NCI-H146 (cell line): ENCODE data around the gene LASP1.
A peak's percentile ranks its signal among the peaks of the same experiment; 100 is the strongest.
"Not testable (repeated sequence)": the region's sequence is repeated elsewhere in the genome, so short reads cannot be mapped to it uniquely, and the experiment has no call there.

Experiments used
- DNase-seq: peaks from one replicate; lab custom pipeline; 2025; lab: John Stamatoyannopoulos, UW

LASP1 gene

DNA sequence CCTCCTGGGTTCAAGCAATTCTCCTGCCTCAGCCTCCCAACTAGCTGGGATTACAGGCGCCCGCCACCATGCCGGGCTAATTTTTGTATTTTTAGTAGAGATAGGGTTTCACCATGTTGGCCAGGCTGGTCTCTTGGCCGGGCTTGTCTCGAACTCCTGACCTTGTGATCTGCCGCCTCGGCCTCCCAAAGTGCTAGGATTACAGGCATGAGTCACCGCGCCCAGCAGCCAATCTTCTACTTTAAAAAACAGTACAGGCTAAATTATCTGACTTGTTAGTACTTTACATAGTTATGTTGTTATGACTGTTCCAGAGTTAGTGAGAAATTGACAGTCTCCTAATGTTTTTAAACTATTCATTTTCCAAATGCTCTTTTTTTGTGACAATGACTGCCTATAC lies 64.1 kb downstream of the LASP1 start:
- not testable (repeated sequence) for DNase-seq

DNA sequence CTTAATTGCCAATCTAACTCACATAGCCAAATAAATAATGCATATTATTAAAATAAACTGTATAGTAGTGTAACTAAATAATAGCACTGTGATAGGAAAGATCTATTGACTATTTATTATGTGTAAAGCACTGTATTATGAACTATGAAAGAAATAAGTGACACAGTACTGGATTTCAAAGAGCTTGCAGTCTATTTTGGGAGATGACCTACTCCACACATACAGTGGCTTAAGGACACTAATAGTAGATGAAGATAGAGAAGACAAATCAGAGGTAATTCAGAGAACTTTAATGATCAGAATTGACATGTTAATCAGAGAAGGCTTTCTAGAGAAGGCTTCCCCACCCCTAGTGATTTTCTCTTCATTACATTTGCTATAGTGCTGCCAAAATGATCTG lies 70.1 kb downstream of the LASP1 start:
- no peak for DNase-seq

DNA sequence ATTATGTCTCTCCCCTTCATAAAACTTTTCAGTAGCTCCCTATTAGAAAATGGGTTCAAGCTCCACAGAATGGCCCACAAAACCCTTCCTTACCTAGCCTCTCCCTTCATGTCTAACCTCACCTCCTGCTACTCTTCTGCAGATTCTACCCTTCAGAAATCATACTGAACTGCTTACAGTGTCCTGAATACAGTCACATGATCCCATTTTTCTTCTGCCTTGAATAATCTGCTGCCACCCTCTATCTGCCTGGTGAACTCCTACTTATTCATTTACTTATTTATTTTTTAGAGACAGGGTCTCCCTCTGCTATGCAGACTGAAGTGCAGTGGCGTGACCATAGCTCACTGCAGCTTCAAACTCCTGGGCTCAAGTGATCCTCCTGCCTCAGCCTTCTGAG lies 70.5 kb downstream of the LASP1 start:
- DNase-seq = no peak

DNA sequence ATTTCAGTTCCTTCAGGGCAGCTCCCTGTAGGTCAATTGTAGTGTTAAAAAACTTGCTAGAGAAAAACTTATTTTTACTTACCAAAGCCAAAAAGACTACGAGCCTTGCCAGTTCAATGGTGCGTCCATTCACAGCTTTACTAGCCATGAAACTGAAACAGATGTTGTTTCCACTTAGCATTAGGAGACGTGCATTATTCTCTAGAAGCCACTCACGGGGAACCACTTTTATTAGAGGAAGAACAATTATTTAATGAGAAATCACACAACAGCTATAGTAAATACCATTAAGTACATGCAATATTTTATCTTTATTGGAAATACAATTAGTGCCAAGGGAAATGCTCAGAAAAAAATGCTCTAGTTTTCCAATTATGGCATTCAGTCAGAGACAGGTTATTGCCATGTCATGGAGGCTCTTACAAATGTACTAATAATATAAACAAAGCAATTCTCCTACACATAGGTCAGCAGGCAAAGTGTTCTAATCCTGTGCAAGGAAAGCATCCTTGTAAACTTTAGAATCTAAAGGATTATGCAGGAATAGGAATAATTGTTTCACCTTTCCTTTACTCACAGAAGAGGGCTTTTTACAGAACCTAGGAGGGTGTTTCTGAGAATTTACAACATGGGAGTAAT lies 73.0 kb downstream of the LASP1 start:
- no peak for DNase-seq

DNA sequence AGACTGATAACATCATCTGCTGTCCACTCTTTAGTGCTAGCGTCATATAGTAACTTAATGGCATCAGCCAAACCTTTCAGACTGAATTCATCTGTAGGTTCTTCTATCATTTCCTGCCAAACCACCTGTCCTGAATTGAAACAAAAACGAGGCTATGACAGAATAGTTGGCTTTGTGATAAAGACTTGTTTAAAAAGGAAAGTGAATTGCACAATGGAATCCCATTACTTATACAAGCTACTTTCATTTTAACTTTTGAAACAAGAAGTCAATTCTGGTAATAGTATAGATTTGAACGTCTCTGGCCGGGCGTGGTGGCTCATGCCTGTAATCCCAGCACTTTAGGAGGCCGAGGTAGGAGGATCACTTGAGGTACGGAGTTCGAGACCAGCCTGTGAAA lies 73.7 kb downstream of the LASP1 start:
- no peak for DNase-seq

DNA sequence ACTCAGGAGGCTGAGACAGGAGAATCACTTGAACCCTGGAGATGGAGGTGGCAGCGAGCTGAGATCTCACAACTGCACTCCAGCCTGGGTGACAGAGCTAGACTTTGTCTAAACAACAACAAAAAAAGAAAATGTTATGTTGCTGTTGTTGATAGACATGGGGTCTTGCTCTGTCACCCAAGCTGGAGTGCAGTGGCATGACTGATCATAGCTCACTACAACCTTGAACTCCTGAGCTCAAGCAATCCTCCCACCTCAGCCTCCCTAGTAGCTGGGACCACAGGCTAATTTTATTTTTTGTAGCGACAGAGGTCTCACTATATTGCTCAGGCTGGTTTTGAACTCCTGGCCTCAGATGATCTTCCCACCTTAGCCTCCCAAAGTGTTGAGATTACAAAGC lies 77.3 kb downstream of the LASP1 start:
- no peak for DNase-seq

DNA sequence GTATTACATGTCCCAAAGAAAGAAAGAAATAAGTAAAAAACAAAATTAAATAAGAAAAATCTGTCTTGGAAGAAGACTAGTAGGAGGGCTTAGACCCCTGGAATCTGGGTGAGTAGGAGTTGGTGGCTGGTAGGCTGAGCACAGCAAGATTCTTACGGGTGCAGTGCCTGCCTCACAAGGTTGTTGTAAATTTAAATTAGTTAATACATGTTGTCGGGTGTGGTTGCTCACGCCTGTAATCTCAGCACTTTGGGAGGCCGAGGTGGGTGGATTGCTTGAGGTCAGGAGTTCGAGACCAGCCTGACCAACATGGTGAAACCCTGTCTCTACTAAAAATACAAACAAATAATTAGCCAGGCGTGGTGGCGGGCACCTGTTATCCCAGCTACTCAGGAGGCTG lies 83.9 kb downstream of the LASP1 start:
- DNase-seq = not testable (repeated sequence)

DNA sequence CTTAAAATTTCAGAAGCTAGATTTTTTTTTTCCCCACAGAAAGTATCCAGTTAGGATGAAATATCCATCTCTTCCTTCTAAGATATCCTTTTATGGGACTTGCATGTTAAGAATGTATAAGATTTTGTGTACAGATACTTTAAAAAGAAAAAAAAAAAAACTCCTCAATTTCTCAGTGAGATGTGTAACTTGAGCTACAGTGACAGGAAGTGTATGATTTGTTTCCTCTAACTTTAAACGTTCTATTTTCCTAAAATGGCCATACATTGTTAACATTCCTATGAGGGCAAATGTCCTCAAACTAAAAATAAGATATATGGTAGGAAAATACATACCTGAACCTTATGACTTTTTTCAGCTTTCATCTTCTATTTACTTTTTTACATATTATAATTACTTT lies 88.5 kb downstream of the LASP1 start:
- DNase-seq = no peak

DNA sequence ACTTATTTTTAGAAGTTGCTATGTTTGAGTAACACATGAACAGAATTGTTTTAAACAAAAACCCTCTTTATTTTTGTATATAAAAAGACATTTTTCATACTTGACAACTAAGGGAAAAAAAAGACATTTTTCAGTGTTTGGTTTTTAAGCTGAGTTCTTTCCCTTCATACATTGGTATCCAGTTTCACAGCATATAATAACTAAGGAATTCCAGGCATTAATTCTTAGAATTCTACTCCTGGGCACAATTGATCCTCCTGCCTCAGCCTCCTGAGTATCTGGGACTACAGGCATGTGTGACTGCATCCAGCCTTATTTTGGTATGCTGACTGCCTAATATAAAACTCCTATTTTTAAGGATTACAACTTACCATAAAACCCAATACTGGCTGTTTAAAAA lies 88.9 kb downstream of the LASP1 start:
- no peak for DNase-seq

DNA sequence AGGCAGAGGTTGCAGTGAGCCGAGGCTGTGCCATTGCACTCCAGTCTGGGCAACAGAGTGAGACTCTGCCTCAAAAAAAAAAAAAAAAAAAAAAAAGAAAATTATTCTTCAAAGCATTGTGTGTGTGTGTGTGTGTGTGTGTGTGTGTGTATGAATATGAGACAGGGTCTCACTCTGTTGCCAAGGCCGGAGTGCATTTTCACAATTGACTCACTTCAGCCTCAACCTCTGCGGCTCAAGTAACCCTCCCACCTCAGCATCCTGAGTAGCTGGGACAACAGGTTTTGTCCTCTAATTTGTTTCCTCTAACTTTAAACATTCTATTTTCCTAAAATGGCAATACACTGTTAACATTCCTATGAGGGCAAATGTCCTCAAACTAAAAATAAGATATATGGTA lies 89.7 kb downstream of the LASP1 start:
- DNase-seq = no peak

DNA sequence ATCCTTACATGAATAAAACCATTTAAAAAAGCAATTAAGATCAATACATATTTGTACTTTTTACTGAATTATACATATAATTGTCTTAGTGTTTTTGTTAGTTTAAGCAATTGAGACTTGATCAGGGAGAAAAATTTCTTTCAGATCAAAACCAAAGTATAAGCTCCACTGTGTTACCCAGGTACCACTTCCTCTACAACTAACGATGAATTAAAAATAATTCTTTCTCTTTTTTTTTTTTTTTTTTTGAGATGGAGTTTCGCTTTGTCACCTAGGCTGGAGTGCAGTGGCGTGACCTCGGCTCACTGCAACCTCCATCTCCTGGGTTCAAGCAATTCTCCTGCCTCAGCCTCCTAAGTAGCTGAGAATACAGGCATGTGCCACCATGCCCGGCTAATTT lies 90.5 kb downstream of the LASP1 start:
- DNase-seq = no peak

DNA sequence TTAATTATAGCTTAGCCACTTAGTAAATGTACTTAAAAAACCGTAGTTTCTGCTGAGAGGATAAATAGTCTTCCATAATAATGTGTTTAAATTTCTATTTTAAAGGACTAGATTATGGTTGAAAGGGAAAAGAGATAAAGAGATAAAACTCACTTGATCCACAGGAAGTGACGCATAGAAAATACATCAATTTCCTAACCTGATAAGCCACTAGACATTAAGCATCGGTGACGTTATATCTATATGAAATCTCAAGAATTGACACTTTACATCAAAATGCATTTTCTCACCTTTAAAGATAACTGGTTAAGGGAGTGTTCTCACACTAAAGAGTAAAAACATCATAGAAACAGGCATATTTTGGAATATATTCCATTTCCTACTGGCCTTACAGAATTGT lies 91.6 kb downstream of the LASP1 start:
- DNase-seq = no peak

DNA sequence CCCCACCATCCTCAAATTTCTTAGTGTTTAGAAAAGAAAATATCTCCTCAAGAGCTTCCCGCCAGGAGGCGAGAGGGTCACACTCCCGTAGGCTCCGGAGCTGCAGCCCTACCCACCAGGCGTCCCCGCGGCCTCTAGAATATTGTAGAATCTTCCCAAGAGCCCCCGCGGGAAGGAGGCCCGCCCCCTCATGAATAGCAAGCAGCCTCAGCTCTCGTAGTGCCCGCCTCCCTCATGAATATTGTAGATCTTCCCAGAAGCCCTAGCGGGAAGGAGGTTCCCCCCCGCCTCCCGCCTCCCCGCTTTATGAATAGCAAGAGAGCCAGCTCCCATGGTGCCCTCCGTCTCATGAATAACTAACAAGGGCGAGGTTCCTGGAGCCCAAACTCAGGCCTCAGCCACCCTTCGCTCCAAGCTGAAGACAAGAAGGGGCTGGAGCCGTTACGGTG lies 97.5 kb downstream of the LASP1 start, which contains the start of gene FBXO47:
FBXO47 (minus strand) TSS at position 114 of the 449 bp plus-strand sequence. CDS start 4,378 bp downstream, outside the sequence.
- peak; percentile 61 for DNase-seq

DNA sequence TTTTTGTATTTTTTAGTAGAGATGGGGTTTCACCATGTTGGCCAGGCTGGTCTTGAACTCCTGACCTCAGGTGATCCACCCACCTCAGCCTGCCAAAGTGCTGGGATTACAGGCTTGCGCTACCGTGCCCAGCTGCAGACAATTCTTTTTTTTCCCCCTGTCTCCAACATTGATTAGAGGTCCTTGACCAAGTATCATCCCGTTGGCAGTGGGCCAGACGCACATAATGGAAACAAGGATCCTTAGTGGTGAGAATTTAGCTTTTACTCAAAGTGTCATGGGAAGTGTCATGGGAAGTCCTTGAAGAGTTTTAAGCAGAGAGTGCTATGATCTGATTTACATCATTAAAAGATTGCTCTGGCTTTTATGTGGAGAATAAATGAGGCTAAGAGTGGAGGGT lies 99.4 kb downstream of the LASP1 start:
- no peak for DNase-seq

DNA sequence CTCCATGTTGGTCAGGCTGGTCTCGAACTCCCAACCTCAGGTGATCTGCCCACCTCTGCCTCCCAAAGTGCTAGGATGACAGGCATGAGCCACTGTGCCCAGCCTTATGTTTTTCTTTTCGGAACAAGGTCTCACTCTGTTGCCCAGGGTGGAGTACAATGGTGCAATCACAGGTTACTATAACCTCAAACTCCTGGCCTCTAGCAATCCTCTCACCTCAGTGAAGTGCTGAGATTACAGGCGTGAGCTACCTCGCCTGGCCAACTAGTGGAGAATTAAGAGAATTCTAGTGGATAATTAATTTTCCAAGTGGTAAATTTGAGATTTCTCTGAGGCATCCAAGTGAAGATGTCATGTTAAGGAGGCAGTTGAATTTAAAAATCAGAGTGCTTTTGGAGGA lies 100.3 kb downstream of the LASP1 start:
- DNase-seq = no peak

DNA sequence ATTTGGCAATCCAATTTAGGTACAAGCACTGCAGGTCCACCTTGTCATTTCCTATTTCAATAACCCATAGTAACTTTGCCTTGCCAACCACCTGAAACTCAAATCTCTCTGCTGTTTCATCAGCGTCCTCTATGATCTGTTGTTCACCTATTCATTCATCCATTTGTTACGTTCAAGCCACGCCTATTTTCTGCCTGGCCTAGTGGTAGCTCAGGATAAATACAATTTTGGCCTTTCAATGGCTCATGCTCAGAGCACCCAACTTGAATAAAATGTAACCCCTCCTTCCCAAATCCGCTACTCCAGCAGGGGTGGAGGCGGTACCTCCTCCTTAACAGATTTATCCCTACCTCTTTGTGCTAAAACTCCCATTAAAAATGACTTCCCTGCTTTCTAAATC lies 100.9 kb downstream of the LASP1 start:
- no peak for DNase-seq
